Measurements from ENCODE around the gene TLR9.

TLR9 gene

DNA sequence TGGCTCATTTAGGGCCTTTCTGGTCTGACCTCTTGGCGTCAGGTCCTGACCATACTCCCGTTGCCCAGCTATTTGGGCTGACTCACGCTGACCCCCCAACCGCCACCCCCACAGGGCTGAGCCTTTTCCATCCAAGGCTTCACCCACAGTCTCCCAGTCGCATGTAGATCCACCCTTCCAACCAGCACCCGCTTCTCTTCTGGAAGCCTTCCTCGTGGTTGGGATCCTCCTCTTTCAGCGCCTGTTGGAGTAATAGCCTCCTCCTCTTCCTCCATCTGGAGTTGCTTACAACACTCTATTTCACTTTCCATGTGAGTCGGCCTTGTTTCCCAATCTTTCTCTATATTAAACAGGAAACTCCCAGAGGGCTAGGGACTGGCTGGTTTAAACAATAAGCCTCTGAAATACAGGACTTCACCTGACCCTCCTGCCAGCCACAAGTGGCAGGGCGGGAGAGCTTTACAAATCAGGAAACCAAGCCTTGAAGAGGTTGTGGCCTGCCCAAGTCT lies 29.6 kb downstream of the TLR9 start:
- H4K20me1 ChIP-seq (ENCODE audit: insufficient read depth): no peaks in the 10 kb centered on the region
- peaks cover 13% of the 10 kb centered on the region; the same call in 1 of the 2 replicates for H3K79me2 ChIP-seq (ENCODE audit: insufficient read depth, low read depth)
- H3K27me3 ChIP-seq (ENCODE audit: insufficient read depth, low read depth): no peaks in the 10 kb centered on the region
- H3K9ac ChIP-seq: no peak overlapping the region
- H3K36me3 ChIP-seq (ENCODE audit: insufficient read depth): no peaks in the 10 kb centered on the region
- no peak overlapping the region for H3K27ac ChIP-seq
- no peak for TF ChIP-seq CTCF (conservative IDR thresholded peaks at IDR 0.05; ENCODE audit: low read depth, low read length)
- H3K4me2 ChIP-seq: no peak overlapping the region
- H2AFZ ChIP-seq (ENCODE audit: low read depth): no peak overlapping the region
- H3K4me3 ChIP-seq (IDR thresholded peaks at IDR 0.05; ENCODE audit: insufficient read depth, low read depth, low read length): no peak overlapping the region
- peaks cover 17% of the 10 kb centered on the region for H3K4me1 ChIP-seq (ENCODE audit: low read depth, poor library complexity, severe bottlenecking)

- Histone ChIP-seq H3K27me3 (ENCODE audit: insufficient read depth, low read depth) (no peaks in the 10 kb centered on the region), H3K36me3 (ENCODE audit: insufficient read depth) (no peaks in the 10 kb centered on the region), H3K4me3 (IDR thresholded peaks at IDR 0.05; ENCODE audit: insufficient read depth, low read depth, low read length) (no peak overlapping the region), H3K4me1 (ENCODE audit: low read depth, poor library complexity, severe bottlenecking) (peaks cover 12% of the 10 kb centered on the region), H2AFZ (ENCODE audit: low read depth) (no peak overlapping the region), H3K4me2 (no peak overlapping the region), H3K9ac (no peak overlapping the region), H3K27ac (no peak overlapping the region), H4K20me1 (ENCODE audit: insufficient read depth) (no peaks in the 10 kb centered on the region), H3K79me2 (ENCODE audit: insufficient read depth, low read depth) (peaks cover 13% of the 10 kb centered on the region; the same call in 1 of the 2 replicates)
- TF ChIP-seq CTCF (conservative IDR thresholded peaks at IDR 0.05; ENCODE audit: low read depth, low read length): no peak
Observed at GRCh38 chr3:52195291-52195597, 30.2 kb downstream of the TLR9 start.

- no peak for TF ChIP-seq CTCF (conservative IDR thresholded peaks at IDR 0.05; ENCODE audit: low read depth, low read length)
- H3K27ac ChIP-seq: no peak overlapping the region
- H3K9ac ChIP-seq: no peak overlapping the region
- no peak overlapping the region for H3K4me2 ChIP-seq
- H3K4me3 ChIP-seq (IDR thresholded peaks at IDR 0.05; ENCODE audit: insufficient read depth, low read depth, low read length): no peak overlapping the region
- H3K79me2 ChIP-seq (ENCODE audit: insufficient read depth, low read depth): peaks cover 13% of the 10 kb centered on the region; the same call in 1 of the 2 replicates
- H3K36me3 ChIP-seq (ENCODE audit: insufficient read depth): no peaks in the 10 kb centered on the region
- no peaks in the 10 kb centered on the region for H4K20me1 ChIP-seq (ENCODE audit: insufficient read depth)
- H3K4me1 ChIP-seq (ENCODE audit: low read depth, poor library complexity, severe bottlenecking): peaks cover 11% of the 10 kb centered on the region
- H2AFZ ChIP-seq (ENCODE audit: low read depth): no peak overlapping the region
- no peaks in the 10 kb centered on the region for H3K27me3 ChIP-seq (ENCODE audit: insufficient read depth, low read depth)
Observed at GRCh38 chr3:52194485-52195290, 30.8 kb downstream of the TLR9 start.

GRCh38 chr3:52193065-52193464 lies 32.4 kb downstream of the TLR9 start:
- Histone ChIP-seq H3K4me3 (IDR thresholded peaks at IDR 0.05; ENCODE audit: insufficient read depth, low read depth, low read length) (no peak overlapping the region), H3K79me2 (ENCODE audit: insufficient read depth, low read depth) (no peaks in the 10 kb centered on the region), H3K4me2 (no peak overlapping the region), H3K9ac (no peak overlapping the region), H2AFZ (ENCODE audit: low read depth) (no peak overlapping the region), H3K27ac (no peak overlapping the region), H3K36me3 (ENCODE audit: insufficient read depth) (no peaks in the 10 kb centered on the region), H3K4me1 (ENCODE audit: low read depth, poor library complexity, severe bottlenecking) (peaks cover 11% of the 10 kb centered on the region), H4K20me1 (ENCODE audit: insufficient read depth) (no peaks in the 10 kb centered on the region), H3K27me3 (ENCODE audit: insufficient read depth, low read depth) (no peaks in the 10 kb centered on the region)
- no peak for TF ChIP-seq CTCF (conservative IDR thresholded peaks at IDR 0.05; ENCODE audit: low read depth, low read length)

Measured in KMS-11 (cell line).